ENCODE results near the gene SLC49A4.

The SLC49A4 gene

GRCh38 chr3:122858373-122858772 lies 63.5 kb downstream of the SLC49A4 start:
- no peak for DNase-seq (ENCODE audit: extremely low spot score)
- POLR2A ChIA-PET, result no interaction called here
- no peak for TF ChIP-seq SUZ12 (IDR thresholded peaks at IDR 0.05)
- no peak for TF ChIP-seq FOXK2 (IDR thresholded peaks at IDR 0.05)
- CTCF ChIA-PET, result interaction anchor here (0.9 kb wide), 1 partner anchor 633 kb away, joined by 3 read pairs; no protein-coding TSS in a partner anchor

DNA sequence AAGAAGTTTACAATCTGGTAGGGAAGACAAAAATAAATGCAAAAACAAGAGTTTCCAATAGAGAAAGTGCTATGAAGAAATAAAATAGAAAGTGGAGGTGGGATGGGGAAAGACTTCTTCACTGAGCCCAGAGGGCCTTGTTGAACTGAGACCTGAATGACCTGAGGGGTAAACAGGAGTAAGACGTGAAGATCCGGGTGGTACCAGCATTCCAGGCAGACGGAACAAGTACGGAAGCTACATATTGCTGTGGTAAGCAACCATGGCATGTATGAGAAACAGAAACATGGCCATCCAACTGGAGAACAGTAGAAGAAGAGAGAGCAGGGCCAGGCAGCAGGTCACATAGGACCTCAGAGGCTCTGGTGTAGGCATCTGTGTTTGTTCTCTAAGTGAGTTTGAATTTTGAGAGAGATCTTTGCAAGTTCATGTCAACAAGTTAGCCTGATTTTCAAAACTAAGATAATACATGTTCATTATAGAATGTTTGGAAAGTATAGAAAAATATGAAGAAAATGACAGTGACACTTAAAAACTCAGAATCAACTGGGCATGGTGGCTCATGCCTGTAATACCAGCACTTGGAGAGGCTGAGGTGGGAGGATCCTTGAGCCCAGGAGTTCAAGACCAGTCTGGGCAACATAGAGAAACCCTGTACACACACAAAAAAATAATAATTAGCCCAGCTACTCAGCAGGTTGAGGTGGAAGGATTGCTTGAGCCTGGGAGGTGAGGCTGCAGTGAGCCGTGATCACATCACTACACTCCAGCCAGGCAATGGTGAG lies 64.3 kb downstream of the SLC49A4 start:
- POLR2A ChIA-PET, result no interaction called here
- no peak for TF ChIP-seq SUZ12 (IDR thresholded peaks at IDR 0.05)
- no peak for TF ChIP-seq FOXK2 (IDR thresholded peaks at IDR 0.05)
- no peak for TF ChIP-seq FOXA1 (IDR thresholded peaks at IDR 0.05)
- no peak for TF ChIP-seq LEF1 (IDR thresholded peaks at IDR 0.05; ENCODE audit: borderline replicate concordance)
- TF ChIP-seq HDGF (IDR thresholded peaks at IDR 0.05; ENCODE audit: borderline replicate concordance), result no peak
- TF ChIP-seq SP1 (IDR thresholded peaks at IDR 0.05), result no peak
- no peak for TF ChIP-seq ZNF384 (IDR thresholded peaks at IDR 0.05)
- no peak for TF ChIP-seq ELF4 (IDR thresholded peaks at IDR 0.05)
- TF ChIP-seq FOXM1 (IDR thresholded peaks at IDR 0.05; ENCODE audit: borderline replicate concordance), result no peak
- no peak for TF ChIP-seq NFRKB (IDR thresholded peaks at IDR 0.05)
- no peak for TF ChIP-seq ARNT (IDR thresholded peaks at IDR 0.05)
- no peak for TF ChIP-seq CTBP1 (IDR thresholded peaks at IDR 0.05; ENCODE audit: borderline replicate concordance)
- TF ChIP-seq L3MBTL2 (conservative IDR thresholded peaks at IDR 0.05), result no peak
- no peak for TF ChIP-seq TARDBP (IDR thresholded peaks at IDR 0.05)
- no peak for TF ChIP-seq BHLHE40 (IDR thresholded peaks at IDR 0.05; ENCODE audit: borderline replicate concordance)
- TF ChIP-seq, protein P1, sequence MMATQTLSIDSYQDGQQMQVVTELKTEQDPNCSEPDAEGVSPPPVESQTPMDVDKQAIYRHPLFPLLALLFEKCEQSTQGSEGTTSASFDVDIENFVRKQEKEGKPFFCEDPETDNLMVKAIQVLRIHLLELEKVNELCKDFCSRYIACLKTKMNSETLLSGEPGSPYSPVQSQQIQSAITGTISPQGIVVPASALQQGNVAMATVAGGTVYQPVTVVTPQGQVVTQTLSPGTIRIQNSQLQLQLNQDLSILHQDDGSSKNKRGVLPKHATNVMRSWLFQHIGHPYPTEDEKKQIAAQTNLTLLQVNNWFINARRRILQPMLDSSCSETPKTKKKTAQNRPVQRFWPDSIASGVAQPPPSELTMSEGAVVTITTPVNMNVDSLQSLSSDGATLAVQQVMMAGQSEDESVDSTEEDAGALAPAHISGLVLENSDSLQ (IDR thresholded peaks at IDR 0.05), result no peak
- CTCF ChIA-PET, result interaction anchor here (0.9 kb wide), 1 partner anchor 632 kb away, joined by 3 read pairs; no protein-coding TSS in a partner anchor
- no peak for DNase-seq (ENCODE audit: extremely low spot score)

GRCh38 chr3:122862381-122862780 lies 67.5 kb downstream of the SLC49A4 start:
- no peak for DNase-seq (ENCODE audit: extremely low spot score)
- ChIA-PET POLR2A (no interaction called here), CTCF (no interaction called here)
- TF ChIP-seq BHLHE40 (IDR thresholded peaks at IDR 0.05; ENCODE audit: borderline replicate concordance), result no peak
- TF ChIP-seq ELF4 (IDR thresholded peaks at IDR 0.05), result no peak
- no peak for TF ChIP-seq FOXA1 (IDR thresholded peaks at IDR 0.05)
- no peak for TF ChIP-seq ZNF384 (IDR thresholded peaks at IDR 0.05)
- TF ChIP-seq CTBP1 (IDR thresholded peaks at IDR 0.05; ENCODE audit: borderline replicate concordance), result no peak
- no peak for TF ChIP-seq NFRKB (IDR thresholded peaks at IDR 0.05)
- no peak for TF ChIP-seq FOXK2 (IDR thresholded peaks at IDR 0.05)

- TF ChIP-seq SP1 (IDR thresholded peaks at IDR 0.05) (no peak), ELF4 (IDR thresholded peaks at IDR 0.05) (no peak), BHLHE40 (IDR thresholded peaks at IDR 0.05; ENCODE audit: borderline replicate concordance) (no peak), ZNF384 (IDR thresholded peaks at IDR 0.05) (no peak), FOXK2 (IDR thresholded peaks at IDR 0.05) (no peak), L3MBTL2 (conservative IDR thresholded peaks at IDR 0.05) (no peak), NFRKB (IDR thresholded peaks at IDR 0.05) (no peak), FOXM1 (IDR thresholded peaks at IDR 0.05; ENCODE audit: borderline replicate concordance) (no peak), ARNT (IDR thresholded peaks at IDR 0.05) (no peak)
- TF ChIP-seq, protein P1 (IDR thresholded peaks at IDR 0.05), result no peak
- ChIA-PET CTCF (no interaction called here), POLR2A (no interaction called here)
- no peak for DNase-seq (ENCODE audit: extremely low spot score)
Observed at GRCh38 chr3:122864498-122864897, 69.6 kb downstream of the SLC49A4 start.

- DNase-seq (ENCODE audit: extremely low spot score), result no peak
- no peak for TF ChIP-seq L3MBTL2 (conservative IDR thresholded peaks at IDR 0.05)
- no peak for TF ChIP-seq BHLHE40 (IDR thresholded peaks at IDR 0.05; ENCODE audit: borderline replicate concordance)
- POLR2A ChIA-PET, result no interaction called here
- CTCF ChIA-PET, result no interaction called here
Observed at GRCh38 chr3:122868322-122868721, 73.5 kb downstream of the SLC49A4 start.

DNA sequence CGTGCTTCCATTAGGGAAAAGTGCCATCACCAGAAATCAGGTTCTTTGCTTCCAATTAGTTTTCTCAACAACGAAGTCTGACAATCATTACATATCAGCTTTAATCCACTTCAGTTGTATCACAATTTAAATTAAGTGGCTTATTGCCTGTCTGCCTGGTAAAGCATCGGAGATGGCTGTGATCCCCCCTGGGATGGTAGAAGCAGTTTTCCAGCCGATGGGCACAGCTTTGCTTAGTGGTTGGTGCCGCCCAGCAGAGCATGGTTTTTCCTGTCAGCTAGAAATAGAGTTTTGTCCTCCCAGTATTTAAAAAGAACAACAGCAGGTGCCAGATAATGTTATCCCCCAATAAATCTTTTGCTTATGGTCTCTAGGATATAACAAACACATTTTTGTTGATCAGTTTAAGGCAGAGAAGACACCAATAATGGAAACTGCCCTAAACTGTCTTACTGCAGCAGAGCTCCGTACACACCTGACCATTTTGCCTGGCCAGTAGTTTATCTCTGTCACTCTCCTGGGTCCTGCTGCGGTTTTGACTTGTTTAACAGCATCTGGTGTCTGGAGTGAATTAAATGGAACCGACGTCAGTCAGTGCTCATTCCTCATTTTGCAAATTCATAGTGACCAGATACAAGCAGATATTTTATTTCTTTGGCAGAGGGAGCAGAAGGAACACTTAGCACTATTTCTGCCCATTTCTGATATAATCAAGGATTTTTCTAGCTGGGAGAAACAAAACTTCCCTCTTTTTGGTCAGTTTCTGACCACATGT lies 79.1 kb downstream of the SLC49A4 start:
- no peak for DNase-seq (ENCODE audit: extremely low spot score)
- ChIA-PET POLR2A (no interaction called here), CTCF (no interaction called here)
- TF ChIP-seq ARNT (IDR thresholded peaks at IDR 0.05), result no peak
- no peak for TF ChIP-seq LEF1 (IDR thresholded peaks at IDR 0.05; ENCODE audit: borderline replicate concordance)
- TF ChIP-seq L3MBTL2 (conservative IDR thresholded peaks at IDR 0.05), result no peak
- no peak for TF ChIP-seq ELF4 (IDR thresholded peaks at IDR 0.05)
- no peak for TF ChIP-seq SUZ12 (IDR thresholded peaks at IDR 0.05)
- no peak for TF ChIP-seq BHLHE40 (IDR thresholded peaks at IDR 0.05; ENCODE audit: borderline replicate concordance)
- no peak for TF ChIP-seq SP1 (IDR thresholded peaks at IDR 0.05)
- TF ChIP-seq FOXM1 (IDR thresholded peaks at IDR 0.05; ENCODE audit: borderline replicate concordance), result no peak
- TF ChIP-seq, protein P1 (IDR thresholded peaks at IDR 0.05), result no peak
- TF ChIP-seq FOXA1 (IDR thresholded peaks at IDR 0.05), result no peak
- TF ChIP-seq NFRKB (IDR thresholded peaks at IDR 0.05), result no peak
- TF ChIP-seq CTBP1 (IDR thresholded peaks at IDR 0.05; ENCODE audit: borderline replicate concordance), result no peak
- TF ChIP-seq HDGF (IDR thresholded peaks at IDR 0.05; ENCODE audit: borderline replicate concordance), result no peak
- no peak for TF ChIP-seq FOXK2 (IDR thresholded peaks at IDR 0.05)
- no peak for TF ChIP-seq ZNF384 (IDR thresholded peaks at IDR 0.05)
- TF ChIP-seq TARDBP (IDR thresholded peaks at IDR 0.05), result no peak

All from HEK293T (cell line).